Upper lobe of left lung (tissue), 4 donors: Measurements from ENCODE around the gene WNT5A.

Experiments
- CTCF ChIP-seq, 6 experiments: fragments of 450-650 bp in 4 of 6; fragments of 200-600 bp in 2 of 6; sonication (generic) in 2 of 6; IDR thresholded peaks; one replicate each; pipeline ENCODE4 v1.5.1; 2016 to 2019; ENCODE audit warnings: antibody characterized with exemption in 6 of 6
- EP300 ChIP-seq, 4 donors: sonication (generic); formaldehyde crosslinking; IDR thresholded peaks; one replicate each; pipeline ENCODE4 v1.5.1; 2017; ENCODE audit warnings: antibody characterized with exemption in 4 of 4, control low read depth in 2 of 4
- POLR2A ChIP-seq, 4 donors: fragments of 450-650 bp; IDR thresholded peaks; one replicate each; pipeline ENCODE4 v1.5.1; 2016 to 2017; ENCODE audit warnings: antibody characterized with exemption in 4 of 4, mild to moderate bottlenecking in 2 of 4

GRCh38 chr3:55531321-55531720 is 44.2 kb upstream of the WNT5A start:
- no peak for TF ChIP-seq CTCF (IDR thresholded peaks at IDR 0.05)
- TF ChIP-seq POLR2A (IDR thresholded peaks at IDR 0.05): no peak
- no peak for TF ChIP-seq EP300 (IDR thresholded peaks at IDR 0.05)
